Measurements from ENCODE around the gene CCDC47. TPM values are rescaled to one million over a fixed set of nuclear protein-coding genes. Genes with fewer than 3 reads are reported as not detected.
A peak's percentile ranks its signal among the peaks of the same experiment; 100 is the strongest.
"Not testable (repeated sequence)": the region's sequence is repeated elsewhere in the genome, so short reads cannot be mapped to it uniquely, and the experiment has no call there.

The CCDC47 gene
- total RNA-seq, 4 donors from 2014 or later: 55.9 to 66.4 (median 63.7) TPM

GRCh38 chr17:63735691-63736090 lies 37.7 kb downstream of the CCDC47 start:
- H3K36me3 ChIP-seq: no peaks in the 10 kb centered on the region
- no peak overlapping the region for H3K4me3 ChIP-seq
- H3K9me3 ChIP-seq: no peaks in the 10 kb centered on the region
- intact Hi-C loops (cut with DNase I): no loop called here
- H3K4me1 ChIP-seq: peaks cover 7 to 21% (median 8%) of the 10 kb centered on the region in 3 donors
- 92 to 93% methylated on average over 8 of the region's 8 CpGs for WGBS, 2 donors
- no peak for TF ChIP-seq POLR2A (IDR thresholded peaks at IDR 0.05)
- TF ChIP-seq CTCF (IDR thresholded peaks at IDR 0.05): no peak
- H3K27ac ChIP-seq: no peak overlapping the region
- no peak for DNase-seq
- H3K27me3 ChIP-seq: no peaks in the 10 kb centered on the region

GRCh38 chr17:63722403-63722802 lies 51.0 kb downstream of the CCDC47 start:
- TF ChIP-seq CTCF (IDR thresholded peaks at IDR 0.05) (no peak), POLR2A (IDR thresholded peaks at IDR 0.05) (no peak)
- no peaks in the 10 kb centered on the region for H3K9me3 ChIP-seq
- H3K27me3 ChIP-seq: no peaks in the 10 kb centered on the region
- intact Hi-C loops (cut with DNase I): no loop called here
- no peak for DNase-seq
- H3K27ac ChIP-seq: no peak overlapping the region
- H3K36me3 ChIP-seq: peaks cover 0 to 58% (median 6%) of the 10 kb centered on the region in 3 donors
- H3K4me3 ChIP-seq: no peak overlapping the region
- H3K4me1 ChIP-seq: no peaks in the 10 kb centered on the region
- 66 to 80% methylated on average over 2 of the region's 2 CpGs for WGBS, 2 donors

- H3K9me3 ChIP-seq; H3K27ac ChIP-seq; intact Hi-C loops (cut with DNase I); H3K27me3 ChIP-seq; H3K4me1 ChIP-seq; DNase-seq; H3K4me3 ChIP-seq: not testable (repeated sequence)
- WGBS, 2 donors: 95 to 100% methylated on average over 3 to 4 of the region's 5 CpGs
- peaks cover 0 to 44% (median 5%) of the 10 kb centered on the region in 3 donors for H3K36me3 ChIP-seq
Observed at GRCh38 chr17:63720194-63720593, 53.2 kb downstream of the CCDC47 start.

- 78 to 83% methylated on average over 5 of the region's 5 CpGs for WGBS, 2 donors
Observed at GRCh38 chr17:63718988-63719387, 54.4 kb downstream of the CCDC47 start.

GRCh38 chr17:63716426-63716825 lies 57.0 kb downstream of the CCDC47 start:
- 76 to 90% methylated on average over 3 of the region's 3 CpGs for WGBS, 2 donors
- no peaks in the 10 kb centered on the region for H3K9me3 ChIP-seq
- H3K36me3 ChIP-seq: peaks cover 0 to 45% (median 6%) of the 10 kb centered on the region in 3 donors
- H3K4me1 ChIP-seq: no peaks in the 10 kb centered on the region
- DNase-seq: no peak
- peak overlapping the region in 2 of 4 donors; percentile 7 to 21 for H3K27ac ChIP-seq
- intact Hi-C loops (cut with DNase I): no loop called here
- no peaks in the 10 kb centered on the region for H3K27me3 ChIP-seq
- H3K4me3 ChIP-seq: no peak overlapping the region
- TF ChIP-seq CTCF (IDR thresholded peaks at IDR 0.05) (no peak), POLR2A (IDR thresholded peaks at IDR 0.05) (no peak)

More at GRCh38 chr17:63718988-63719387, 54.4 kb downstream of the CCDC47 start:
- intact Hi-C loops (cut with DNase I): no loop called here
- Histone ChIP-seq H3K36me3 (peaks cover 0 to 44% (median 6%) of the 10 kb centered on the region in 3 donors), H3K4me1 (no peaks in the 10 kb centered on the region), H3K9me3 (no peaks in the 10 kb centered on the region), H3K4me3 (no peak overlapping the region), H3K27ac (no peak overlapping the region), H3K27me3 (no peaks in the 10 kb centered on the region)
- no peak for DNase-seq
- no peak for TF ChIP-seq POLR2A (IDR thresholded peaks at IDR 0.05)
- no peak for TF ChIP-seq CTCF (IDR thresholded peaks at IDR 0.05)
